HUES64 (cell line): ENCODE measurements around the gene HEPN1.

ENCODE experiments used
- H3K27ac ChIP-seq: 2 replicates; pipeline ENCODE4 v1.7.0; 2013; ENCODE audit warnings: low read depth, low read length, inconsistent platforms
- H3K27me3 ChIP-seq: 2 replicates; pipeline ENCODE4 v1.6.1; 2013; ENCODE audit warnings: mild to moderate bottlenecking, low read length; ENCODE audit not compliant: insufficient read depth
- H3K36me3 ChIP-seq: 2 replicates; pipeline ENCODE4 v1.6.1; 2013; ENCODE audit warnings: mild to moderate bottlenecking, low read length; ENCODE audit not compliant: insufficient read depth
- H3K4me1 ChIP-seq: 2 replicates; pipeline ENCODE4 v1.6.1; 2013; ENCODE audit warnings: mild to moderate bottlenecking, low read length, moderate library complexity; ENCODE audit not compliant: insufficient read depth
- H3K4me3 ChIP-seq: 2 replicates; pipeline ENCODE4 v1.5.1; 2013; ENCODE audit warnings: mild to moderate bottlenecking, low read length, moderate library complexity
- H3K9ac ChIP-seq: 2 replicates; pipeline ENCODE4 v1.6.1; 2013; ENCODE audit warnings: mild to moderate bottlenecking, low read depth, low read length
- H3K9me3 ChIP-seq: 2 replicates; pipeline ENCODE4 v1.6.1; 2013; ENCODE audit warnings: low read depth, low read length; ENCODE audit not compliant: insufficient read depth
- WGBS: fragments of 150-250, 120-280 bp; methylation state at CpG from one replicate; pipeline ENCODE4 v1.1.7; 2013; ENCODE audit warnings: missing lambda C conversion rate; 5-methylcytosine and 5-hydroxymethylcytosine counted together

HEPN1 gene

DNA sequence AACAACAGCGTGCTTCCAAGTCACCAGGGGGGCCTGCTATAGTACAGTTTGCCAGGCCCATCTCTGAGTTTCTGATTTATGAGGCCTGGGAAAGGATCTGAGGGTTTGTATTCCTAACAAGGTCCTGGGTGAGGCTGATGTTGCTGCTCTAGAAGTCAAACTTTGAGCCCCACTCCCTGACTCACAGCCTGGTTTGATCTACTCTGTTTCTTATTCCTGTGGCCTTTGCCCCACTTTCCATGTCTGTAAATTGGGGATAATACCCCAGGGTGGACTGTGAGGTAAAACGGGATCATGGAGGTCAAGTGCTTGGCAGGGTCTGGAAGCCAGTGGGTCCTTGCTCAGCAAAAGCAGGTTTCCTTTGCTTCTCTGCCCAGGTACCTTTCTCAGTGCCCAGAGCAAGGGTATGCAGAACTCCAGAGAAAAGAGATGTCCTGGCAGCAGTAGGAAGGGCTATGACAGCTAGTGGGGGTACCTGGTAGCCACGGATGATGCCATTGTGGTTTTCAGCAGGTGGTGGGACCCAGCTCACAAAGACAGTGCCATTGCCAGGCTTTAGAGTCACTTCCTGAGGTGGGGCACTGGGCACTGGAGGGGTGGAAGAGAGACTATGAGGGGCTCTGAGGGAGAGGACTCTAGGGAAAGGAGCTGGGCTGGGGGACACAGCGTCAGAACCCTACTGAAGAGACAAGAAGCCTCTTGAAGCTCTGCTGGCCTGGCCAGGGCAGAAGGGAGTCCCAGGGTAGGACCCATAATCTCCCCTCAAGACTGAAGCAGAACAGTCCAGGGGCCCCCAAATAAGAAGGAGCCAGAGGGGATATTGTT is 24.2 kb upstream of the HEPN1 start:
- no peak overlapping the region for H3K9ac ChIP-seq
- H3K27me3 ChIP-seq: peaks cover 3% of the 10 kb centered on the region; the same call in 1 of the 2 replicates
- H3K27ac ChIP-seq: no peak overlapping the region
- peaks cover 7% of the 10 kb centered on the region; the same call in 1 of the 2 replicates for H3K4me1 ChIP-seq
- no peaks in the 10 kb centered on the region for H3K36me3 ChIP-seq
- H3K4me3 ChIP-seq: no peak overlapping the region
- no peaks in the 10 kb centered on the region for H3K9me3 ChIP-seq
- WGBS: 90% methylated on average over 4 of the region's 4 CpGs

DNA sequence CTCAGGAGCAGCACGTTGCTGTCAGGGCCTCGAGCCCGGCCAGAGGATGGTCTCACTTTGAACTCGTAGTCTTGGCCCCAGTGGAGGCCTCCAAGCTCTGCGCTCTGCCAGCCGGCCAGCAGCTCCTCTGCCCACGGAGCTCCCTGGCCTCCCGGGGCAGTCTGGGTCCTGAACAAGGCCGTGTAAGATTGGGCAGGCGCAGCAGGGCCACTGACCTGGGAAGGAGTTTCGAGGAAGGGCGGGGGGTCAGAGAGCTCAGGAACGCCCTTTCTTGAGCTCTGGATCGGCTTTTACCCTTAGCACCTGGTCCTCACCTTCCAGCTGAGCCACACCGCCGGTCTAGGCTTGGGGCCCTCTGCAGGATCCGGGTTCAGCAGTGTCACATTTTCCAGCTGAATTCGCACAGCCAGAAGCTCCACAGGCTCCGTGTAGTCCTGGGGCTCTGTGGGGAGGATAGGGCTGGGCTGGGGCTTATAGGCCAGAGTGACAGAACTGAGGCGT is 23.5 kb upstream of the HEPN1 start:
- Histone ChIP-seq H3K9ac (no peak overlapping the region), H3K4me3 (no peak overlapping the region), H3K36me3 (no peaks in the 10 kb centered on the region), H3K9me3 (no peaks in the 10 kb centered on the region), H3K27ac (no peak overlapping the region), H3K4me1 (peaks cover 7% of the 10 kb centered on the region; the same call in 1 of the 2 replicates), H3K27me3 (peaks cover 3% of the 10 kb centered on the region; the same call in 1 of the 2 replicates)
- 92% methylated on average over 20 of the region's 20 CpGs for WGBS

DNA sequence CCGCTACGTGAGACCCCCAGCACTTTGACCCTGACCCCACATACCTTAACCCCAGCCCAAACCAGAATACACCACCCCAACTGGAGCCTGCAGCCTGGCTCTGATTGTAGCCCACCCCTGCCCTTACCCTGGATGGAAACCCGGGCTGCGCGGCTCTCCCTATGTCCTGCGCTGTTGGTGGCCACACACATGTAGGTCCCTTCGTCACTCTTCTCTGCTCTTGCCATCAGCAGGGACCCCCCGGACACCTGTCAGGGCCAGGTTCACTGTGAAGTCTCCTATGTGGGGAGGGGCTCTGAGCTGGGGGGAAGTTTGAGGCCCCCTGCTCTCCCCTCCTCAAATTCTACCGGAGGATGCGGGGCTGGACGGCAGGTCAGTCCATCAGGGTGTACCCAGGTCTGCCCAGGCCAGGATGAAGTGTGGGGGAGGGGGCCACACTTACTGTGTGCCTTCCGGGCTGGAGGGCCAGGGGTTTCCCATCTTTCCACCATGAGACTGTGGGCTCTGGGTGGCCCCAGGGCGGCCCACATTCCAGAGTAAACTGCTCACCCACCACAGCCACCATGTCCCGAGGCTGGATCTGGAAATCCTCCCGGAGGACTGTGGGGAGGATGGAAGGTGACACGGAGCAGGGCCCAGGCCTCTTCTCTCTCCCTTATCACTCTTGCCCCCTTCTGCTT is 22.8 kb upstream of the HEPN1 start:
- H3K9ac ChIP-seq: no peak overlapping the region
- no peak overlapping the region for H3K4me3 ChIP-seq
- H3K4me1 ChIP-seq: peaks cover 7% of the 10 kb centered on the region; the same call in 1 of the 2 replicates
- H3K36me3 ChIP-seq: no peaks in the 10 kb centered on the region
- 88% methylated on average over 13 of the region's 16 CpGs for WGBS
- H3K27me3 ChIP-seq: peaks cover 3% of the 10 kb centered on the region; the same call in 1 of the 2 replicates
- no peak overlapping the region for H3K27ac ChIP-seq
- no peaks in the 10 kb centered on the region for H3K9me3 ChIP-seq

DNA sequence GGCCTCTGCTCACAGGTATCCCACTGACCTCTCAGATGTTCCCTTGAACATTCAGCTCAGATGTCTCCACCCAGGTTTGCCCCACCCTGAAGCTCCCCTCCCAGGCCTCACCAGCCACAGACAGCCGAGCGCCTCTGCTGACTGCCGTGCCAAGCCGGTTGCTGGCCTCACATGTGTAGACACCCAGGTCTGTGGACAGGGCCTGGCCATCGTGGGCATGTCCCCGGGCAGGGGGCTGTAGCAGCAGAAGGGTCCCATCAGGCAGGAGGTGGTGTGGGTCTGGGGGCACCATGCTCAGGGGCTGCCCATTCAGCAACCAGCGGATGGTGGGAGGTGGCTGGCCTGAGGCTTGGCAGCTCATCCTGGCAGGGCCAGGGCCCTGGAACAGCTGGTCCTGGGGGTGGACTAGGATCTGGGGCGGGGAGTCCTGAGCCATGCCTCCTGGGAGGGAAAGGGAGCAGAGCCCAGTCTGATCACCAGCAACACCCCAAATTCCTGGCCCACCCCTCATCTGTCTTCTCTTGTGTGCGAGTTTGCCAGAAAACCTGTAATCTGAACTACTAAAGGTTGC is 22.1 kb upstream of the HEPN1 start:
- H3K36me3 ChIP-seq: no peaks in the 10 kb centered on the region
- no peaks in the 10 kb centered on the region for H3K9me3 ChIP-seq
- H3K4me1 ChIP-seq: peaks cover 7% of the 10 kb centered on the region; the same call in 1 of the 2 replicates
- H3K27ac ChIP-seq: no peak overlapping the region
- WGBS: 95% methylated on average over 9 of the region's 9 CpGs
- H3K27me3 ChIP-seq: peaks cover 3% of the 10 kb centered on the region; the same call in 1 of the 2 replicates
- H3K4me3 ChIP-seq: no peak overlapping the region
- H3K9ac ChIP-seq: no peak overlapping the region

DNA sequence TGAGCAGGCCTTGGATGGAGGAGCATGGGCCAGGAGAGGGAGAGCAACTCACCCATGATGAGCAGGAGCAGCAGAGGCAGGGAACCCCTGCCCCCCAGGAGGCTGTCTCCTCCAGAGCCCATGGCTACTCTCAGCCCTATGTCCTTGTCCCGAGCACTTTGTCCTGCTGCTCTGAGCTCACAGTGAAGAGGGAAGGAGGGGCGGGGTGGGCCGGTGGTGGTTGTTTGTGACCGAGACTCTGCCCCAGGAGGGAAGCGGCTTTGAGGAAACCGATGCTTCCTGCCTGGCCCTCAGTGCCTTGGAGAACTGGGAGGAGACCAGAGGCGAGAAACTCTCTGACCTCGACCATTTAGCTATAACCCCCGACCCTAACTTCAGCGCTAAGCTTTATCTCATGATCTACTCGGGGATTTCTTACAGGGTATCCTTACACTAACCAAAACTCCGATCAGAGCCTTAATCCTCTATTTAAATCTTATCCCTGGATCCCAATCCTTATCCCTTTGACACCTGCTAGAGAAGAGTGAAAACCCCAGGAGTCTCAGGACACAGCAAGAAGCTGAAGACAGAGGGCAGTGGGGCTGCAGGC is 21.3 kb upstream of the HEPN1 start, which contains the start of gene ROBO4:
Gene ROBO4 (minus strand): TSS at position 192 of the 589 bp plus-strand sequence. CDS start 70 bp downstream, at position 122.
- Histone ChIP-seq H3K27me3 (peaks cover 9% of the 10 kb centered on the region), H3K27ac (no peak within 1 kb of the TSS), H3K4me3 (no peak within 1 kb of the TSS), H3K36me3 (no peaks in the 10 kb centered on the region), H3K4me1 (peaks cover 7% of the 10 kb centered on the region; the same call in 1 of the 2 replicates), H3K9me3 (no peaks in the 10 kb centered on the region), H3K9ac (no peak within 1 kb of the TSS)
- 65% methylated on average over 12 of the region's 12 CpGs for WGBS

DNA sequence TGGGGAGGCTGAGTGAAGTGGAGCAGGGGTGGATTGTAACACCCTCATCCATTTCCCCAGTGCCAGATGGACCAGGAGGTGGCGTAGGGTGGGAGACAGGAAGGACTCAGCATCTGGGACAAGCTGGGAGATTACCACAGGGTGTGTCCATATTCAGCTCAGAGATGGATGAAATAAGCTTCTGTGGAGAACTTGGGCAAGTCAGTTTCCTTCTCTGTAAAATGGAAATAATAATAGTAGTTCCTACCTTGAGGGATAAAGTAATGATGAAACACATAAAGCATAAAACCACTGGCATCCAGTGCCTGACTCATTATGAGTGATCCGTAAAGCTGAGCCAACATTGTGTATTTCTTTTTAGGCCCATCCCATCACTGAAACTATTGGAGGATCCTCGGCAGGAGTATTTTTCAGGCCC is 20.8 kb upstream of the HEPN1 start:
- H3K27ac ChIP-seq: no peak overlapping the region
- peaks cover 6% of the 10 kb centered on the region for H3K27me3 ChIP-seq
- peaks cover 7% of the 10 kb centered on the region; the same call in 1 of the 2 replicates for H3K4me1 ChIP-seq
- no peak overlapping the region for H3K9ac ChIP-seq
- 89% methylated on average over 3 of the region's 3 CpGs for WGBS
- H3K36me3 ChIP-seq: no peaks in the 10 kb centered on the region
- H3K9me3 ChIP-seq: no peaks in the 10 kb centered on the region
- H3K4me3 ChIP-seq: no peak overlapping the region

DNA sequence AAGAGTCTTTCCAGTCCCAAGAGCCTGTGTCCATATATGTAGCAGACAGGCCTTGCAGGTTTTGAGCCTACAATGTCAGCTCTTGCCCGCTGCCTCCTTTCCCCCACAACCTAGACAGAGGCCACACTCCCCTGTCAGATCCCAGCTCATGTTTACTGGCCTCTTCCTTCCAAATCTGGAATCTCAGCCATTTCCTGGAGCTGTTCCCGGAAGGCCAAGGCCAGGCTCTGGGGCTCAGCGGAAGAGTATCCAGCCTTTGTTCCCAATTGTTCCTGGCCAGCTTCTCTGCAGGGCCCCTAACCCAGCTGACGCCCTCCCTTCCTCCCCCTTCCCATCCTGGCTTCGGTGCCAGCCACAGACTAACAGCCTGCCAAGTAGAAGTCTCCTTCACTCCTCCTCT is 20.3 kb upstream of the HEPN1 start:
- H3K4me1 ChIP-seq: peaks cover 7% of the 10 kb centered on the region; the same call in 1 of the 2 replicates
- H3K9ac ChIP-seq: no peak overlapping the region

DNA sequence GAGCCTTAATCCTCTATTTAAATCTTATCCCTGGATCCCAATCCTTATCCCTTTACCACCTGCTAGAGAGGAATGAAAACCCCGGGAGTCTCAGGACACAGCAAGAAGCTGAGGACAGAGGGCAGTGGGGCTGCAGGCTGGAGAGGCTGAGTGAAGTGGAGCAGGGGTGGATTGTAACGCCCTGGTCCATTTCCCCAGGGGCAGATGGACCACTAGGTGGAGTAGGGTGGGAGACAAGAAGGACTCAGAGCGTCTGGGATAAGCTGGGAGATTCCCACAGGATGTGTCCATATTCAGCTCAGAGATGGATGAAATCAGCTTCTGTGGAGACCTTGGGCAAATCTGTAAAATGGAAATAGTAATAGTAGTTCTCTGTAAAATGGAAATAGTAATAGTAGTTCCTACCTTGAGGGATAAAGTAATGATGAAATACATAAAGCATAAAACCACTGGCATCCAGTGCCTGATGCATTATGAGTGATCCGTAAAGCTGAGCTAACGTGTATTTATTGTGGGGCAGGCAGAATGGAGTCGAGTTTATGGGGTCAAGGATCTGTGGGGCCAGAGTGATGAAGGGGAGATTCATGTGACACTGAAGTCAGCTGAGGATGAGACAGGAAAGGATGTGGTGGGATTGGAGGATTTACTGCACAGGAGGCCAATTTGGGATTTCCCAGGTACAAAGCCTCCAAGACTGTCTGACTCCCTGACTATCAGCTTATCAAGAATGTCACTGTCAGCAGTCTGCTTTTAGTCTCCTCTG is 19.5 kb upstream of the HEPN1 start:
- H3K4me3 ChIP-seq: no peak overlapping the region
- no peaks in the 10 kb centered on the region for H3K36me3 ChIP-seq
- WGBS: 81% methylated on average over 6 of the region's 6 CpGs
- peaks cover 7% of the 10 kb centered on the region; the same call in 1 of the 2 replicates for H3K4me1 ChIP-seq
- H3K9ac ChIP-seq: no peak overlapping the region
- no peaks in the 10 kb centered on the region for H3K9me3 ChIP-seq
- H3K27me3 ChIP-seq: peaks cover 10% of the 10 kb centered on the region
- no peak overlapping the region for H3K27ac ChIP-seq

More for the DNA sequence above, 20.3 kb upstream of the HEPN1 start:
- H3K36me3 ChIP-seq: no peaks in the 10 kb centered on the region
- no peak overlapping the region for H3K4me3 ChIP-seq
- 51% methylated on average over 5 of the region's 5 CpGs for WGBS
- H3K9me3 ChIP-seq: no peaks in the 10 kb centered on the region
- H3K27me3 ChIP-seq: peaks cover 6% of the 10 kb centered on the region
- H3K27ac ChIP-seq: no peak overlapping the region

DNA sequence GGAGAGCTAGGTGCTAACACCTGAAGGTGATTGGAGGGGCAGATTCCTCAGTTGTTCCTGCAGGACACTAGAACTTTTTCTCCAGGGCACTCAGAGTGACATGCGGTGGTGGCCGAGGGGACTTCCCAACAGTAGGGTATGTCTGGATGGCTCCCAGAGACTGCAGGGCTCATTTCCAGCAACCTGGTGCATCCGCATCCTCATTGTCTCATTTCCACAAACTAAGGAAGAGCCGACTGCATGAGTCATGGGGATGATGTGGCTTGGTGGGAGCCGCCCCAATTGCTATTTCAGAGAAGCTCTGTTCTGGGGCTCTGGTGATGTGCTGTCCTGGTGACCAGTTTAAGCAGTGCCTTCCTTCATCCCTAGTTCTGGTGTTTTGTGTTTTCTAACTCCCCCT is 18.6 kb upstream of the HEPN1 start:
- H3K4me1 ChIP-seq: peaks cover 7% of the 10 kb centered on the region; the same call in 1 of the 2 replicates
- 86% methylated on average over 5 of the region's 5 CpGs for WGBS
- no peak overlapping the region for H3K27ac ChIP-seq
- H3K36me3 ChIP-seq: no peaks in the 10 kb centered on the region
- peaks cover 10% of the 10 kb centered on the region for H3K27me3 ChIP-seq
- no peak overlapping the region for H3K9ac ChIP-seq
- H3K4me3 ChIP-seq: no peak overlapping the region
- no peaks in the 10 kb centered on the region for H3K9me3 ChIP-seq

DNA sequence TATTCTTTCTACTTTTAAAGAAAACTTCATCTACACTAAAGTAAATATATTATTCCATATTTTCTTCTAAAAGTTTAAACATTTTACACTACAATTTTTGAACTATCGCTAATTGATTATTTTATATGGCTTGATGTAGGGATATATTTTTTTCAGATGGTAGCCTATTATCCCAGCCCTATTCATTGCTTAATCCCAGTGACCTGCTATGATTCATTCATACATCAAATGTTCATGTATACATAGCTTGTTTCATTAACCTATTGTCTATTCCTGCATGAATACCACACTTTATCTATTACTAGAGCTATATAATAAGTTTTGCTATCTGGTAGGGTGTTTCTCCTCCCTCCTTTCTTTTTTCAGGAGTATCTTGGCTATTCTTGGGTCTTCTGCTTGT is 16.4 kb upstream of the HEPN1 start:
- H3K27me3 ChIP-seq: peaks cover 10% of the 10 kb centered on the region
- H3K36me3 ChIP-seq: no peaks in the 10 kb centered on the region
- H3K27ac ChIP-seq: no peak overlapping the region
- no peak overlapping the region for H3K4me3 ChIP-seq
- no CpG with 5 or more reads among the region's 1 CpG for WGBS
- no peaks in the 10 kb centered on the region for H3K9me3 ChIP-seq
- no peak overlapping the region for H3K9ac ChIP-seq
- H3K4me1 ChIP-seq: peaks cover 7% of the 10 kb centered on the region; the same call in 1 of the 2 replicates
